GM10266 (cell line): ENCODE data around the gene PTTG1.
A peak's percentile ranks its signal among the peaks of the same experiment; 100 is the strongest.
"Not testable (repeated sequence)": the region's sequence is repeated elsewhere in the genome, so short reads cannot be mapped to it uniquely, and the experiment has no call there.

Experiments
- DNase-seq: peaks from one replicate; pipeline ENCODE4 v3.0.0; 2012; ENCODE audit errors: extremely low spot score
- CTCF ChIP-seq: IDR thresholded peaks from 2 replicates; pipeline ENCODE4 v1.5.1; 2012; ENCODE audit warnings: mild to moderate bottlenecking, low read depth; ENCODE audit not compliant: control insufficient read depth, insufficient read depth; ENCODE audit errors: missing control alignments

Gene PTTG1

GRCh38 chr5:160423099-160423498 is 1.4 kb downstream of the PTTG1 start:
- no peak for DNase-seq
- TF ChIP-seq CTCF: no peak

DNA sequence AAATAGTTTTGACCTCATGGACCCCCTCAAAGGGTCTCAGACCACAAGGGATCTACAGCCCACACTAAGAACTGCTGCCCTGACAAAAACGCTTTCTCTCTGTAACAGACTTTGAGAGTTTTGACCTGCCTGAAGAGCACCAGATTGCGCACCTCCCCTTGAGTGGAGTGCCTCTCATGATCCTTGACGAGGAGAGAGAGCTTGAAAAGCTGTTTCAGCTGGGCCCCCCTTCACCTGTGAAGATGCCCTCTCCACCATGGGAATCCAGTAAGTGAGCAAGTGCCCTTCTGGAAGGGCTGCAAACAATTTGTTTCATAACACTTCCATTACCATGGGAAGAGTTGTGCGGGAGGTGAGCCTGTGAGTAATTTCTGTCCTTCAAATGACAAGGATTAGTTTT is 6.0 kb downstream of the PTTG1 start:
- DNase-seq: no peak
- no peak for TF ChIP-seq CTCF

DNA sequence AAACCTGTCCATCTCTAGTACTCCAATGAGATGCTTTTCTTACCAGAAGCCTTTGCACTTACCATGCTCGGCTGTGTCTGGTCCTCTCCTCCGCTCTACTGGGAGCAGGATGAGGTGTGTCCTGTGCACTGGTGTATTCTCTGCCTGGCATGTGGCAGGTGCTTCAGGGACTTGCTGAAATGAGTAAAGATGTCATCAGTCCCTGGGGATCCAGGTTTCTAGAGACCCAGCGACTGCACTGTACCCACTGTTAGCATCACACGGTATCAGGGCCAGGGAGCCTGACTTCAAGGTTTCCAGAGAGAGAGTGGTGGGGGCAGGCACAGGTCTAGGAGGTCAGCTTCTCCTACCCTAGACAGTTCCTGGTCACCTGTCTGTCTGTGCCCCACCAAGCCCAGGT is 10.5 kb downstream of the PTTG1 start:
- no peak for TF ChIP-seq CTCF
- DNase-seq: no peak

- no peak for DNase-seq
- no peak for TF ChIP-seq CTCF
These were observed 11.1 kb downstream of the PTTG1 start for GRCh38 chr5:160432787-160433186.

GRCh38 chr5:160434022-160434531 is 12.4 kb downstream of the PTTG1 start:
- no peak for TF ChIP-seq CTCF
- DNase-seq: peak; percentile 76

DNA sequence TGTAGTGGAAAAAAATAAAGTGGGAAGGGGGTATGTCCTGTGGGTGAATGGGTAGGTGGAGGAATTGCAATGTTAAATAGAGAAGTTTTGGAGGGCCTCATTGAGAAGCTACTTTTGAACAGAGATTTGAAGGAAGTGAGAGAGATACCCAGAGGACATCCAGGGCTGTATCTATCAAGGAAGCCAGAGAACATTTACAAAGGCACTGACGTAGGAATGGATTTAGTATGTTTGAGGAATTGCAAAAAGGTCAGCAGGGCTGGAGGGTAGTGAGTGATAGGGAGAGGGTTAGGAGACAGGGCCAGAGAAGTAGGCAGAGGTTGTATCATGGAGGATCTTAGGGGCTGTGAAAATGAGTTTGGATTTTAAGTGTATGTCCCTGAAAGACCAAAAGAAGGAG is 13.9 kb downstream of the PTTG1 start:
- DNase-seq: no peak
- TF ChIP-seq CTCF: no peak

- no peak for DNase-seq
- no peak for TF ChIP-seq CTCF
These were observed 14.4 kb downstream of the PTTG1 start for GRCh38 chr5:160436017-160436416.

- not testable (repeated sequence) for DNase-seq
These were observed 15.0 kb downstream of the PTTG1 start for GRCh38 chr5:160436661-160437060.
